K562 (cell line): Measurements from ENCODE around the gene LRRC14B. TPM values are rescaled to one million over a fixed set of nuclear protein-coding genes. Genes with fewer than 3 reads are reported as not detected.

Experiments
- CSDE1 ChIP-seq, 2 experiments: fragments of 450-650 bp; IDR thresholded peaks; 2 replicates each; pipeline ENCODE4 v1.6.1; 2016; ENCODE audit warnings: mild to moderate bottlenecking in 1 of 2
- KDM5B ChIP-seq: fragments of 200-600 bp; sonication (generic); IDR thresholded peaks from 2 replicates; pipeline ENCODE4 v1.6.1; 2012; ENCODE audit warnings: low read depth, mild to moderate bottlenecking, moderate library complexity, low read length, control low read depth, inconsistent platforms; ENCODE audit not compliant: insufficient replicate concordance
- TCFL5 ChIP-seq: fragments of 250-450 bp; sonication (Bioruptor Pico); conservative IDR thresholded peaks from 2 replicates; pipeline ENCODE4 v1.6.1; 2021; ENCODE audit warnings: mild to moderate bottlenecking, moderate library complexity, matching md5 sums
- polyA plus RNA-seq, 8 experiments: library from polyadenylated mRNA; depleted of rRNA in 4 of 8; stranded (reverse) in 5 of 8; unstranded in 3 of 8; fragments of >200 nt; fragmentation: Nextera tagmentation in 2 of 8; fragmentation: Illumina TruSeq in 1 of 8; extraction: Ambion mirVana in 2 of 8; extraction: Trizol in 1 of 8; gene quantifications; 2 replicates each; pipeline versions ENCODE4 v1.2.1 to v1.2.3, GENCODE V29; 2011 to 2014; ENCODE audit warnings: inconsistent platforms in 1 of 8, missing spikeins in 1 of 8
- total RNA-seq, 7 experiments: library from RNA; depleted of rRNA in 6 of 7; stranded (reverse); fragments of >200 nt in 6 of 7; fragmentation: Illumina TruSeq in 2 of 7; extraction: Trizol in 2 of 7; gene quantifications; 2 replicates each; pipeline versions ENCODE4 v1.2.1 to v1.2.3, GENCODE V29; 2011 to 2021; ENCODE audit warnings: low replicate concordance in 1 of 7
- TF ChIP-seq, protein P1 (sequence below): fragments of 450-650 bp; IDR thresholded peaks from 2 replicates; pipeline ENCODE4 v1.6.1; 2016; ENCODE audit warnings: mild to moderate bottlenecking, moderate library complexity
- TF ChIP-seq, protein P2 (sequence below): fragments of 450-650 bp; formaldehyde crosslinking; IDR thresholded peaks from 2 replicates; pipeline ENCODE4 v1.4.0; 2020; ENCODE audit warnings: mild to moderate bottlenecking, moderate library complexity
- TF ChIP-seq, protein P3 (sequence below): fragments of 200-400 bp; formaldehyde crosslinking; IDR thresholded peaks from 2 replicates; pipeline ENCODE4 v1.6.1; 2017; ENCODE audit warnings: mild to moderate bottlenecking, low read depth, low read length, moderate library complexity
- TF ChIP-seq, protein P4 (sequence below): sonication (generic); formaldehyde crosslinking; IDR thresholded peaks from 2 replicates; pipeline ENCODE4 v1.8.1; 2023; ENCODE audit warnings: mild to moderate bottlenecking, missing genetic modification reagents

Gene LRRC14B
- total and polyA plus RNA-seq, 9 of the 15 experiments (the other 6 are each of a cell fraction or from before 2014, with no cell fraction given), result not detected

DNA sequence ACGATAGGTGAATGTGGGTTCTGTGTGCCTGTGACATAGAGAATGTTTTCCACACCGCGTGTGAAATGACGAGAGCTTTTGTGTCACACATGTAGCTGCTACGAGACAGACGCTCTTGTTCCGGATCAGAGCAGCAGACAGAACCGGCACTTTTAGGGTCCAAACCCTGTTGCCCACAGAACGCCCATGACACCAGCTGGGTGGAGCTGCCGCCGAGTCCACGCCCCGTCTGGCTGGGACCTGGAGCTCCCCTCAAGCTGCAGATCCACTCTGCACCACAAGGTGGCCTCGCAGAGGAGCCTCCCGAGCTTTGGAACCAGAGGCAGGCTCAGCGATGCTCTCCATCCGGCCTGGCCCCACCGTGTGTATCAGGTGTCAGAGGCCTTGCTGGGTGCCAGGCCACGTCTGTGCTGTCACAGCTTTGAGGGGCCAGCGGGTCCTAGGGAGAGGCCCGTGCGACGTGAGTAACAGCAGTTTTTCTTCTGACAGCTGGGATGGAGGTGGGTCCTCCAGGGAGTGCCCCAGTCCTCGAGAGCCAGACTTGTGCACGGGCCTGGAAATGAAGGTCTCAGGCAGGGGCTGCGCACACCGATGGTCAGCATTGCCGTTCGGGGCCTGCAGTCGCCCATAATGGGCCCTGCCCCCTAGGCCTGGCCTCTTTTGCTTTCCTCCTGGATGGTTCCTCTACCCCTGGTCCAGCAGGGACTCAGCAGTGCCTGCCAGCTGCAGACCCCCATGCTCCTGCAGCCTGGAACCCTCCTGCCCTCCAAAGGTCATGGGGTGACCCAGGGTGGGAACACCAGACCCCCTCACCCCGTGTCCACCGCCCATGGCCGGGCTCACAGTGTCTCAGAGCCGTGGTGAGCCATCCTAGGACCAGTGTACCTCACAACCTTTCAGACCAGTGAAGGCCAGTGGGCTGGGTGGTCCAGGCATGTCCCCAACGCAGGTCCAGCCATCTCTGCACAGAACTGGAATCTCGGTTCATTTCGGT lies 2.5 kb upstream of the LRRC14B start (continued):
- TF ChIP-seq, protein P1, sequence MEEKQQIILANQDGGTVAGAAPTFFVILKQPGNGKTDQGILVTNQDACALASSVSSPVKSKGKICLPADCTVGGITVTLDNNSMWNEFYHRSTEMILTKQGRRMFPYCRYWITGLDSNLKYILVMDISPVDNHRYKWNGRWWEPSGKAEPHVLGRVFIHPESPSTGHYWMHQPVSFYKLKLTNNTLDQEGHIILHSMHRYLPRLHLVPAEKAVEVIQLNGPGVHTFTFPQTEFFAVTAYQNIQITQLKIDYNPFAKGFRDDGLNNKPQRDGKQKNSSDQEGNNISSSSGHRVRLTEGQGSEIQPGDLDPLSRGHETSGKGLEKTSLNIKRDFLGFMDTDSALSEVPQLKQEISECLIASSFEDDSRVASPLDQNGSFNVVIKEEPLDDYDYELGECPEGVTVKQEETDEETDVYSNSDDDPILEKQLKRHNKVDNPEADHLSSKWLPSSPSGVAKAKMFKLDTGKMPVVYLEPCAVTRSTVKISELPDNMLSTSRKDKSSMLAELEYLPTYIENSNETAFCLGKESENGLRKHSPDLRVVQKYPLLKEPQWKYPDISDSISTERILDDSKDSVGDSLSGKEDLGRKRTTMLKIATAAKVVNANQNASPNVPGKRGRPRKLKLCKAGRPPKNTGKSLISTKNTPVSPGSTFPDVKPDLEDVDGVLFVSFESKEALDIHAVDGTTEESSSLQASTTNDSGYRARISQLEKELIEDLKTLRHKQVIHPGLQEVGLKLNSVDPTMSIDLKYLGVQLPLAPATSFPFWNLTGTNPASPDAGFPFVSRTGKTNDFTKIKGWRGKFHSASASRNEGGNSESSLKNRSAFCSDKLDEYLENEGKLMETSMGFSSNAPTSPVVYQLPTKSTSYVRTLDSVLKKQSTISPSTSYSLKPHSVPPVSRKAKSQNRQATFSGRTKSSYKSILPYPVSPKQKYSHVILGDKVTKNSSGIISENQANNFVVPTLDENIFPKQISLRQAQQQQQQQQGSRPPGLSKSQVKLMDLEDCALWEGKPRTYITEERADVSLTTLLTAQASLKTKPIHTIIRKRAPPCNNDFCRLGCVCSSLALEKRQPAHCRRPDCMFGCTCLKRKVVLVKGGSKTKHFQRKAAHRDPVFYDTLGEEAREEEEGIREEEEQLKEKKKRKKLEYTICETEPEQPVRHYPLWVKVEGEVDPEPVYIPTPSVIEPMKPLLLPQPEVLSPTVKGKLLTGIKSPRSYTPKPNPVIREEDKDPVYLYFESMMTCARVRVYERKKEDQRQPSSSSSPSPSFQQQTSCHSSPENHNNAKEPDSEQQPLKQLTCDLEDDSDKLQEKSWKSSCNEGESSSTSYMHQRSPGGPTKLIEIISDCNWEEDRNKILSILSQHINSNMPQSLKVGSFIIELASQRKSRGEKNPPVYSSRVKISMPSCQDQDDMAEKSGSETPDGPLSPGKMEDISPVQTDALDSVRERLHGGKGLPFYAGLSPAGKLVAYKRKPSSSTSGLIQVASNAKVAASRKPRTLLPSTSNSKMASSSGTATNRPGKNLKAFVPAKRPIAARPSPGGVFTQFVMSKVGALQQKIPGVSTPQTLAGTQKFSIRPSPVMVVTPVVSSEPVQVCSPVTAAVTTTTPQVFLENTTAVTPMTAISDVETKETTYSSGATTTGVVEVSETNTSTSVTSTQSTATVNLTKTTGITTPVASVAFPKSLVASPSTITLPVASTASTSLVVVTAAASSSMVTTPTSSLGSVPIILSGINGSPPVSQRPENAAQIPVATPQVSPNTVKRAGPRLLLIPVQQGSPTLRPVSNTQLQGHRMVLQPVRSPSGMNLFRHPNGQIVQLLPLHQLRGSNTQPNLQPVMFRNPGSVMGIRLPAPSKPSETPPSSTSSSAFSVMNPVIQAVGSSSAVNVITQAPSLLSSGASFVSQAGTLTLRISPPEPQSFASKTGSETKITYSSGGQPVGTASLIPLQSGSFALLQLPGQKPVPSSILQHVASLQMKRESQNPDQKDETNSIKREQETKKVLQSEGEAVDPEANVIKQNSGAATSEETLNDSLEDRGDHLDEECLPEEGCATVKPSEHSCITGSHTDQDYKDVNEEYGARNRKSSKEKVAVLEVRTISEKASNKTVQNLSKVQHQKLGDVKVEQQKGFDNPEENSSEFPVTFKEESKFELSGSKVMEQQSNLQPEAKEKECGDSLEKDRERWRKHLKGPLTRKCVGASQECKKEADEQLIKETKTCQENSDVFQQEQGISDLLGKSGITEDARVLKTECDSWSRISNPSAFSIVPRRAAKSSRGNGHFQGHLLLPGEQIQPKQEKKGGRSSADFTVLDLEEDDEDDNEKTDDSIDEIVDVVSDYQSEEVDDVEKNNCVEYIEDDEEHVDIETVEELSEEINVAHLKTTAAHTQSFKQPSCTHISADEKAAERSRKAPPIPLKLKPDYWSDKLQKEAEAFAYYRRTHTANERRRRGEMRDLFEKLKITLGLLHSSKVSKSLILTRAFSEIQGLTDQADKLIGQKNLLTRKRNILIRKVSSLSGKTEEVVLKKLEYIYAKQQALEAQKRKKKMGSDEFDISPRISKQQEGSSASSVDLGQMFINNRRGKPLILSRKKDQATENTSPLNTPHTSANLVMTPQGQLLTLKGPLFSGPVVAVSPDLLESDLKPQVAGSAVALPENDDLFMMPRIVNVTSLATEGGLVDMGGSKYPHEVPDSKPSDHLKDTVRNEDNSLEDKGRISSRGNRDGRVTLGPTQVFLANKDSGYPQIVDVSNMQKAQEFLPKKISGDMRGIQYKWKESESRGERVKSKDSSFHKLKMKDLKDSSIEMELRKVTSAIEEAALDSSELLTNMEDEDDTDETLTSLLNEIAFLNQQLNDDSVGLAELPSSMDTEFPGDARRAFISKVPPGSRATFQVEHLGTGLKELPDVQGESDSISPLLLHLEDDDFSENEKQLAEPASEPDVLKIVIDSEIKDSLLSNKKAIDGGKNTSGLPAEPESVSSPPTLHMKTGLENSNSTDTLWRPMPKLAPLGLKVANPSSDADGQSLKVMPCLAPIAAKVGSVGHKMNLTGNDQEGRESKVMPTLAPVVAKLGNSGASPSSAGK, result no peak
- no peak for TF ChIP-seq KDM5B
- TF ChIP-seq, protein P2, sequence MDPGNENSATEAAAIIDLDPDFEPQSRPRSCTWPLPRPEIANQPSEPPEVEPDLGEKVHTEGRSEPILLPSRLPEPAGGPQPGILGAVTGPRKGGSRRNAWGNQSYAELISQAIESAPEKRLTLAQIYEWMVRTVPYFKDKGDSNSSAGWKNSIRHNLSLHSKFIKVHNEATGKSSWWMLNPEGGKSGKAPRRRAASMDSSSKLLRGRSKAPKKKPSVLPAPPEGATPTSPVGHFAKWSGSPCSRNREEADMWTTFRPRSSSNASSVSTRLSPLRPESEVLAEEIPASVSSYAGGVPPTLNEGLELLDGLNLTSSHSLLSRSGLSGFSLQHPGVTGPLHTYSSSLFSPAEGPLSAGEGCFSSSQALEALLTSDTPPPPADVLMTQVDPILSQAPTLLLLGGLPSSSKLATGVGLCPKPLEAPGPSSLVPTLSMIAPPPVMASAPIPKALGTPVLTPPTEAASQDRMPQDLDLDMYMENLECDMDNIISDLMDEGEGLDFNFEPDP (CRISPR knock-in tag), result no peak
- TF ChIP-seq, protein P3, sequence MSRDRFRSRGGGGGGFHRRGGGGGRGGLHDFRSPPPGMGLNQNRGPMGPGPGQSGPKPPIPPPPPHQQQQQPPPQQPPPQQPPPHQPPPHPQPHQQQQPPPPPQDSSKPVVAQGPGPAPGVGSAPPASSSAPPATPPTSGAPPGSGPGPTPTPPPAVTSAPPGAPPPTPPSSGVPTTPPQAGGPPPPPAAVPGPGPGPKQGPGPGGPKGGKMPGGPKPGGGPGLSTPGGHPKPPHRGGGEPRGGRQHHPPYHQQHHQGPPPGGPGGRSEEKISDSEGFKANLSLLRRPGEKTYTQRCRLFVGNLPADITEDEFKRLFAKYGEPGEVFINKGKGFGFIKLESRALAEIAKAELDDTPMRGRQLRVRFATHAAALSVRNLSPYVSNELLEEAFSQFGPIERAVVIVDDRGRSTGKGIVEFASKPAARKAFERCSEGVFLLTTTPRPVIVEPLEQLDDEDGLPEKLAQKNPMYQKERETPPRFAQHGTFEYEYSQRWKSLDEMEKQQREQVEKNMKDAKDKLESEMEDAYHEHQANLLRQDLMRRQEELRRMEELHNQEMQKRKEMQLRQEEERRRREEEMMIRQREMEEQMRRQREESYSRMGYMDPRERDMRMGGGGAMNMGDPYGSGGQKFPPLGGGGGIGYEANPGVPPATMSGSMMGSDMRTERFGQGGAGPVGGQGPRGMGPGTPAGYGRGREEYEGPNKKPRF, result no peak
- TF ChIP-seq TCFL5 (CRISPR knock-in tag), result no peak
- TF ChIP-seq CSDE1 (IDR thresholded peaks at IDR 0.05), result no peak
- TF ChIP-seq, protein P4, sequence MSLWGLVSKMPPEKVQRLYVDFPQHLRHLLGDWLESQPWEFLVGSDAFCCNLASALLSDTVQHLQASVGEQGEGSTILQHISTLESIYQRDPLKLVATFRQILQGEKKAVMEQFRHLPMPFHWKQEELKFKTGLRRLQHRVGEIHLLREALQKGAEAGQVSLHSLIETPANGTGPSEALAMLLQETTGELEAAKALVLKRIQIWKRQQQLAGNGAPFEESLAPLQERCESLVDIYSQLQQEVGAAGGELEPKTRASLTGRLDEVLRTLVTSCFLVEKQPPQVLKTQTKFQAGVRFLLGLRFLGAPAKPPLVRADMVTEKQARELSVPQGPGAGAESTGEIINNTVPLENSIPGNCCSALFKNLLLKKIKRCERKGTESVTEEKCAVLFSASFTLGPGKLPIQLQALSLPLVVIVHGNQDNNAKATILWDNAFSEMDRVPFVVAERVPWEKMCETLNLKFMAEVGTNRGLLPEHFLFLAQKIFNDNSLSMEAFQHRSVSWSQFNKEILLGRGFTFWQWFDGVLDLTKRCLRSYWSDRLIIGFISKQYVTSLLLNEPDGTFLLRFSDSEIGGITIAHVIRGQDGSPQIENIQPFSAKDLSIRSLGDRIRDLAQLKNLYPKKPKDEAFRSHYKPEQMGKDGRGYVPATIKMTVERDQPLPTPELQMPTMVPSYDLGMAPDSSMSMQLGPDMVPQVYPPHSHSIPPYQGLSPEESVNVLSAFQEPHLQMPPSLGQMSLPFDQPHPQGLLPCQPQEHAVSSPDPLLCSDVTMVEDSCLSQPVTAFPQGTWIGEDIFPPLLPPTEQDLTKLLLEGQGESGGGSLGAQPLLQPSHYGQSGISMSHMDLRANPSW (CRISPR knock-in tag), result 0 out of 2 replicates have a peak, but pooled peaks have one; percentile 68
